GM18519 (cell line): ENCODE data around the gene MPL.
A peak's percentile ranks its signal among the peaks of the same experiment; 100 is the strongest.
"Not testable (repeated sequence)": the region's sequence is repeated elsewhere in the genome, so short reads cannot be mapped to it uniquely, and the experiment has no call there.

Experiments used
- ATAC-seq: cut with Tn5 transposase; IDR thresholded peaks from one replicate; pipeline ENCODE4 v1.9.1; 2021; ENCODE audit warnings: mild to moderate bottlenecking, moderate library complexity; ENCODE audit not compliant: unreplicated experiment, low FRiP score

MPL gene

GRCh38 chr1:43369779-43370178 is 32.2 kb downstream of the MPL start:
- not testable (repeated sequence) for ATAC-seq

DNA sequence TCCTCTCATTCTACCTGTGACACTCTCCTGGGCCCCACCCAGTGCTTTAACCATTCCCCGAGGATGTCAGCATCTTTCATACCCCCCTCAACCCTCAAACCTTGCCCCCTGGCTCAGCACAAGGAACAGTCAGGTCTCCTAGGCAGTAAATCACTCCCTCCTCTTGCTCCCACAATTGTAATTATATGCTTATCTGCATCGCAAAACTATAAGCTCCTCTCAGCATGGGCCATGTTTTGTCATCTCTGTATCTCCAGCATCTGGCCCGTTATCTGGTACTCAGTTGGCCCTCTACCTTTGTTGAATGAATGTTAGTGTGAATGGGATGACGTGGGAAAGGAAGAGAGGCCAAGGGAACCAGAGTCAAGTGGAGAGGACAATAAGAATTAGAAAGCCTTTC is 32.9 kb downstream of the MPL start:
- no peak for ATAC-seq

DNA sequence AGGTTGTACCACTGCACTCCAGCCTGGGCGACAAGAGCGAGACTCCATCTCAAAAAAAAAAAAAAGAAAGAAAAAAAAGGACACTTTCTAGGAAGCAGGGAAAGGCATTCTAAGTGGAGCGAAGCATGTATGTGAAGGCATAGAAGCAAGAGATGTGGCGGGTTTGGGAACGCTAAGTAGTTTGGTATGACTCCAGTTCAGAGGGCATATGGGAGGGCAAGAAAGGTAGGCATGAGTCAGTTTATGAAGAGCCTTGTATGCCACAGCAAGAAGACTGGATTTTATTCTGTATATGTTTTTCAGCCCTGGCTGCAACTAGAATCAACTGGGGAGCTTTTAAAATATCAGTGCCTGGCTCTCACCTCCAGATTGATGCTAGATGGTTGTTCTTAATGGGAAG is 34.6 kb downstream of the MPL start:
- no peak for ATAC-seq

DNA sequence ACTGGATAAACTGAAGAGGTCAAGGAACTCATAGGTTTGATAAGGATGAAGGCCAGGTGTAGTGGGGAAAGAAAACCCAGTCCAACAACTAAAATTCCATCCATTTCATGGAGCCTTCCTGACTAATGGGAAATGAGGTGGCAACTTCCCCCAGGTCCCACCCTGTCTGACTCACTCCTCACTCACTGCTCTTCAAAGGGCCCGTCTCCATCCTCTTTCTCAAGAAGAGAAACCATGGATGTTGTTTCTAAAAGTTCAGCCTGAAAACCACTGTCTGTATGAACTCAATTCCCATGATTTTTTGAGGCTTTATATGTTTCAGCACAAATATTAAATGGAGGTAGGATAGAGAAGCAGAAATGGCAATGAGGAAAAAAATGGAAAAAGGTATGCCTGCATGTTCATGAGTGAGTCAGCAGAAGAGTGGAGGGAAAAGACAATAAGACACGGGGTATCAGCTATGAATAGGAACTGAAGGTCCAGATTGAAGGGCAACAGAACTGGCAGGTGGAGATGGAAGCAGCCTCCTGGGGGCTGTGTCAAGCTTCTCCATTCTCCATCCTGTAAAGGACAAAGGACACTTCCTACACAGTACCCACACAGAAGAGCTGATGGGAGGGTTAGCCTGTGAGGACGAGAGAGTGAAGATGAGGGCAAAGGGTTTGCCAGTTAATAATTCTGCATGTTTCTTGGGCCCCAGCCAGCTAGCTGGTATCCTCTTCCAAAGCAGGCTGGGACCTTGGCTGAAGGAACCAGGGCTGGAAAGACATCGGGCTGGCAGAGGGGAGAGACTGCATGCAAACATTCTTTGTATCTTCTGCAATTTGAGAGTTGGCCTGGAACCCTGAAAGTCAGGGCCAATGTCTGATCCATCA is 35.7 kb downstream of the MPL start:
- ATAC-seq, result no peak

DNA sequence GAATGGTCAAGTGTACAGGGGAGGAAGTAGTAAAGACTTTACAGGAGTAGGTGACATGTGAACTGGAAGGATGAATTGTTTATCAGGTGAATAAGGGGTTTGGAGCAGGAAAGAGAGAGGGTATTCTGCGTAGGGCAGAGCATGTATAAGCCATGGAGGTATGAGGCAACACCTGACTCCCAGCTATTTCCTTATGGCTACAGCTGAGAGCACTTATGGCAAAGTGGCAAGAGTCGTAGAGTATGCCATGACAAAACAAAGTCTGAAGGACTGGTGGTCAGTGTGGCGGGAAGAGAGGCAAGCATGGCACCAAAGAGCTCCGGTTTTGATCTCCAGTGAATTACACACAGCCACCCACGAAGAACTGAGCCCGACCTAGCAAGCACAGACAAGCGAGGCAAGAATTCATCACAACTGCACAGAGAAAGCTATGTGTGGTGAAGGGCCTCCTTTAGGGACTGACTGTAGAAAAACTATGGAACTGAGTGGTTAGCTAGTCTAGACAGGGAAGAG is 39.2 kb downstream of the MPL start:
- ATAC-seq, result no peak

- ATAC-seq, result no peak
Measured at GRCh38 chr1:43377831-43378230, 40.2 kb downstream of the MPL start.

DNA sequence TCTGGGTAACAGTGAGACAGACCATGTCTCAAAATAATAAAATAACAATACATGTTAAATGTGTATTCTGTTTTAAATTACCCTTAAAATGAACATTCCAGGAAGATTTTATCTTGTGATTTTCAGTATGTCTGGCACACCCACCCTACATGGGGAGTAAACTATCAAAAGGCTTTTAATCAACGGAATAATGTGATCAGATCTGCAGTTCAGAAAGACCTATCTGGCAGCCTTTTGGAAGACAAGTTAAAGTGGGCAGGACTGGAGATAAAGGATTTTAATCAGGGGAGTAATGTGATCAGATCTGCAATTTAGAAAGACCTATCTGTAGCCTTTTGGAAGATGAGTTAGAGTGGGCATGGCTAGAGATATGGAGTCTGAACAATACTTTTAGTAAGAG is 41.9 kb downstream of the MPL start:
- ATAC-seq, result no peak

DNA sequence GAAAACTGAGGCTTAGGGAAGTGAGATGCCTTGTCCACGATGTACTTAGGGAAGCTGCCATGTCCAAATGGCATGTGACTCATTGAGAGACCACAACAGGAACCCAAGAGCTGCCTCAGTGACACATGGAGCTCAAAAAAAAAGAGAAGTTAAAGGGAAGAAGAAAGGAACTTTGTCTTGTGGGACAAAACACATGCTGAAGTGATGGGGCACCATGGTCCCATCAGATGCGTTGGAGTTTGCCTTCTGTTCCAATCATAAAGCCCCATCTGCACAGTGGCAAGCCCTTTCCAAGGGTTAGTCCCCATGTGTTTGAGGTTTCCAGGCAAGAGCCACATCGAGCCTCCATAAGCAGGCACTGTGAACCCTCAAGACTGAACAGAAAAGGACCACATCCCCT is 44.0 kb downstream of the MPL start:
- no peak for ATAC-seq

- no peak for ATAC-seq
Measured at GRCh38 chr1:43382027-43382779, 44.6 kb downstream of the MPL start.

- no peak for ATAC-seq
Measured at GRCh38 chr1:43383449-43383848, 45.8 kb downstream of the MPL start.

GRCh38 chr1:43386676-43387075 is 49.1 kb downstream of the MPL start:
- ATAC-seq, result no peak

DNA sequence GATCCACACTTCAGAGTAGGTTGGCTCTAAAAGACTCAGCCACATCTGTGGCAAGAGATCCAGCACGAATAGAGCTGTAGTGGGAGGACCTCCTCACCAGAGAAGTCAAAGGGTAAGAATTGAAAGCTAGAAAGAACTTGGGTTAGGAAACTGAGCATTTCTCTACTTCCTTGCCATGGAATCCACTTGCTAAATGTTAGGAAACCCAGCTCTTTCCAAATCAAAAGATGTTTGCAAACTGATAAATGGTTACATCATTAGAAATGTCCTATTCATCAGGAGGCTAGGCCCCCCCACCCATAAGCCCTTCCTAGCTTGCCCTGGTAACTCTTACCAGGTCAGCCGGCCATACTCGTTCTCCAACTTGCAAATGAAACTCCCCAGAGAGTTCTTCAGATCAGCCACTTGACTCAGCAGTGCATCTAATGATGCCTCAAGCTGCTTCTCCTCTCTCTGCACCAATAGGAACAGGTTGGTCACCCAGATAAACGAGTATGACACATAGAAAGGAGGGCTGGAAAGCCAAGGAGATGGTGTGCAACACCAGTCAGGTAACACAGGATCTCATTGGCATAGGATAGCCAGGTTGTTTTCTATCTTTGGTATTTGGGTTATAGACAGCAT is 50.5 kb downstream of the MPL start:
- ATAC-seq, result no peak

- ATAC-seq, result no peak
Measured at GRCh38 chr1:43388613-43389012, 51.0 kb downstream of the MPL start.

DNA sequence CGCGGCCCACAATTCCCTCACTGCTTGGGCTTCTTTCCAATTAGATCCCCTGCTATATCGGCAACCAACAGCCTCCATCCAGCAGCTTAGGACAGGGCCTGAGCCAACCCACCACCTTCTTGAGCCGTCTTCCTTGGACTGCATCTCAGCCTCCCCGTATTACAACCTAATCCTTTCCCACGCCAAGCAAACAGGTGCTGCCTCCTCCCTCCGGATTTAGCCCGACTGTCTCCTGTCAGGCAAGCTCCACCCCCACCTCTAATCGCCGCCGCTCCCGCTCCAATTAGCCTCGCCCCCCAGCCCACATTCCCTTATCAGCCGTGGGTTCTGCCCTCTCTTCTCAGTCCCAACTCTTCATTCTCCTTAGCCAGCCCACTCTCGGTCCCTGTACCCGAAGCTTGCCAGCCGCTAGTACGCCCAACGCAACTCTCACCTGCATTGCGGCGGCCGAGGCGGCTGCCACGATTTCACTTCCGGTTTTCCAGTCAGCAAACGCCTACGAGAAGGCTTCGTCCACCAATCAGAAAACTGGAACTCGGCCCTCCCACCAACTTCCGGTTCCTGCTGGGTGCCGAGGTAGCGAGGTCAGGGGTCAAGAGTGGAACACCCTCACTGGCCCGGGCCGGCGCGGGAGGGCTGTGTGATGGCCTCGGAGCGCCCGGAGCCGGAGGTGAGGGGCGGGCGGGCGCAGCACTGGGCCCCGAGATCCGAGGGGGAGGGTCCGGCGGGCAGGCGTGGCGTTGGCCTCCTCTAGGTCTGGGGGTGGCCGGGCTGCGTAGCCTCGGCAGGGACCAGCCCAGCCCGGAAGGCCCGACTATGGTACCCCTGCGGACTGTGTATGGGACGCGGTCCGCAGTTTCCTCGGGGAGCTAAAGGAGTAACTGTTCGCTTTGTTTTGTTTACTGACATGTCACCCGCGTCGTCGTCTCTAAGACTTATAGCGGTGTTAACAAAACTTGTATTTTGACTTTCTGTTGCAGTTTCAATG is 52.0 kb downstream of the MPL start, which contains the start of the genes MED8 and SZT2:
MED8 (minus strand) TSS at position 475 of the 988 bp plus-strand sequence; CDS start at position 439, 36 bp downstream.
SZT2 (plus strand) TSS at position 574 of the 988 bp plus-strand sequence; CDS start at position 644, 70 bp downstream.
- ATAC-seq, result peak; percentile 67

DNA sequence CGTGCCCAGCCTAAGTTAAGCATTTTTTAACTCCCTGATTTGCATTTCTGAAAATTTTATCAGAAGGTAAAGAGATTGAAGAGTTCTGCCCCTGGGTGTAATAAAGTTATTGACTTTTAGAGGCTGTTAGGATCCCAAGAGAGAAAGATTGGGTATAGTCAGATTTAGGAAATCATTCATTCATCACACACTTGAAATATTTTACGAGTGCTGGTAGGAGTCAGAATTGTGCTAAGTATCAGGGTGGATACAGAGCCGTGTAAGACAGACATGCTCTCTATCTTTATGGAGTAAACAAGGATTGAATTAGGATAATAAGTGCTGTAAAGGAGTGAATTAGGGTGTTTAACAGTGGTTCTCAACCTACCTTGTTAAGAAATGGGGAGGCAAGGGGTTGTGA is 55.1 kb downstream of the MPL start:
- ATAC-seq, result no peak

DNA sequence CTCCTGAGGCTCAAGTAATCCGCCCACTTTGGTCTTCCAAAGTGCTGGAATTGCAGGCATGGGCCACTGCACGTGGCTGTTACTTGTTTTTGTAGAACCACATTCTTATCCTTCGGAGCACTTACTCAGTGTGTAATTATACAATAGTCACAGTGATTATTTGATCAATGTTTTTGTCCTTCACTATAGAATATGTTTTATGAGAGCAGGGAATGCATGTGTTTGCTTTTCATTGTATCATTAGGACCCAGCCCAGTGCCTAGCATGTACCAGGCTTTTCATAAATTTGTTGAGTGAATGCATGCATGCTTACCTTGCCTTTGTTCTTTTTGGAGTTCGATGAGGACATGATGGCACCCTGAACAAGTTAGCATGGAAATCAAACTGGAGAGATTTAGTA is 57.9 kb downstream of the MPL start:
- no peak for ATAC-seq

DNA sequence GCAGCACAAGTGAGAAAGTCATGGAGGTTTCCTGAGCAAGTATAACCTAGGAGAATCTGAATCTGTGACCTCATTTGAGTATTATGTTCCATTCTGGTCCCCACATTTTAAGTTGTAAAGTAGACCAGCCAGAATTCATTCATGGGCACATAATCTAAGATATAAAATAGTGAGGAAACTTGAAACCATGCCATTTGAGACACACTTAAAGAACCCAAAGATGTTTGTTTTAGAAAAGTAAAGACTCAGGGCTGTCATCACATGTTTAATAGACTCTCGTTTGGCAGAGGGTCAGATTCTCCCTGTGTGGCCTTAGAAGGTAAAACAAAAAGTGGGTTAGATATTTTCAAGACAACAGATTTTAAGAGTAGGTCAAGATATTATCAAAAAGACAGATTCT is 58.4 kb downstream of the MPL start:
- ATAC-seq, result no peak

DNA sequence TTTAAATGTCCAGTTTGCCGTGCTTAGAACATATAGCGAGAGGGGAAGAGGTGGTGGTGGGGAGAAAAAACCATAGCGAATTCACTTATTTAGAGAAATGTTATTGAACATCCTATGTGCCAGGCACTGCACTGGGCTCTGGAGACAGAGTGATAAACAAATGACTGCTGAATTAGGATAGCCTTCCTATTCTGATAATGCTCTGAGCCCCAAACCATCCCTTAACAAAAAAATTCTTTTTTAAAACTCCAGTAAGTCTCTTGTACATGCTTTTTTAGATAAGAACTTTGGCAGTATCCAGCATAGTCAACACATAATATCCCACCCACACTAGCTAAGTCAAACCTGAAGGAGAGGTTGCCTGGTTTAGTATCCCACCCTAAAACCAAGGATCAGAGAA is 60.6 kb downstream of the MPL start:
- ATAC-seq, result no peak

DNA sequence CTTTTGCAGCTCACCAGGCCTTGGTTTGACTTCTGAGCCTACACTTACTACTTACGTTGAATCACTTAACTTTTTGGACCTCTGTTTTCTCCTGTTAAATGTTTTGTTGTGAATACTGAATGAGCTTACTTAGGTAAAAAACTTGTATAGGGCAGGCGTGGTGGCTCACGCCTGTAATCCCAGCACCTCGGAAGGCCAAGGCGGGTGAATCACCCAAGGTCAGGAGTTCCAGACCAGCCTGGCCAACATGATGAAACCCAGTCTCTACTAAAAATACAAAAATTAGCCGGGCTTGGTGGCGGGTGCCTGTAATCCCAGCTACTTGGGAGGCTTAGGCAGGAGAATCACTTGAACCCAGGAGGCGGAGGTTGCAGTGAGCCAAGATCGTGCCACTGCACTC is 62.8 kb downstream of the MPL start:
- not testable (repeated sequence) for ATAC-seq
